Esophagus muscularis mucosa (tissue), 4 donors: ENCODE measurements around the gene ATP10B. TPM values are rescaled to one million over a fixed set of nuclear protein-coding genes. Genes with fewer than 3 reads are reported as not detected.
A peak's percentile ranks its signal among the peaks of the same experiment; 100 is the strongest.

Experiments used
- DNase-seq: peaks from one replicate; pipeline ENCODE4 v3.0.0-alpha.2; 2017; ENCODE audit errors: extremely low spot score
- H3K27ac ChIP-seq, 4 donors: fragments of 200-600 bp; sonication (generic); replicated peaks in 1 of 4; 1 replicate in 3 of 4; 2 replicates in 1 of 4; pipeline ENCODE4 v1.5.1; 2016 to 2019; ENCODE audit warnings: mild to moderate bottlenecking in 1 of 4
- H3K27me3 ChIP-seq, 4 donors: fragments of 200-600 bp; sonication (generic); one replicate each; pipeline versions ENCODE4 v1.5.1 to v1.6.0; 2016 to 2019
- H3K36me3 ChIP-seq, 4 donors: fragments of 200-600 bp; sonication (generic); one replicate each; pipeline ENCODE4 v1.5.1; 2016 to 2019
- H3K4me1 ChIP-seq, 4 donors: fragments of 200-600 bp; sonication (generic); one replicate each; pipeline ENCODE4 v1.5.1; 2016 to 2019
- H3K4me3 ChIP-seq, 4 donors: fragments of 200-600 bp; sonication (generic); 1 replicate in 2 of 4; 2 replicates in 2 of 4; pipeline ENCODE4 v1.5.1; 2016 to 2019; ENCODE audit warnings: mild to moderate bottlenecking in 4 of 4, moderate library complexity in 1 of 4
- H3K9me3 ChIP-seq, 4 donors: fragments of 200-600 bp; sonication (generic); 1 replicate in 3 of 4; 2 replicates in 1 of 4; pipeline ENCODE4 v1.5.1; 2016 to 2019
- CTCF ChIP-seq, 3 experiments: fragments of 200-600 bp in 2 of 3; fragments of 450-650 bp in 1 of 3; sonication (generic) in 2 of 3; IDR thresholded peaks; one replicate each; pipeline ENCODE4 v1.5.1; 2017 to 2019; ENCODE audit warnings: antibody characterized with exemption in 3 of 3, mild to moderate bottlenecking in 2 of 3, moderate library complexity in 1 of 3
- EP300 ChIP-seq: sonication (generic); formaldehyde crosslinking; IDR thresholded peaks from one replicate; pipeline ENCODE4 v1.6.1; 2017; ENCODE audit warnings: antibody characterized with exemption
- POLR2A ChIP-seq: fragments of 450-650 bp; IDR thresholded peaks from one replicate; pipeline ENCODE4 v1.6.1; 2017; ENCODE audit warnings: antibody characterized with exemption, moderate library complexity, mild to moderate bottlenecking, low read depth
- POLR2AphosphoS5 ChIP-seq, 2 donors: sonication (generic); formaldehyde crosslinking; IDR thresholded peaks; one replicate each; pipeline ENCODE4 v1.6.1; 2017; ENCODE audit warnings: antibody characterized with exemption in 2 of 2
- WGBS: methylation state at CpG from one replicate; pipeline ENCODE4 v1.1.5; 2018; 5-methylcytosine and 5-hydroxymethylcytosine counted together
- intact Hi-C: fragments of 100-400 bp; cut with DNase I; formaldehyde crosslinking; loops from one replicate; pipeline ENCODE4 v1.15.1; 2023
- total RNA-seq, 4 donors: library from RNA; depleted of rRNA; stranded (reverse); fragments of >200 nt; gene quantifications; one replicate each; pipeline versions ENCODE4 v1.1.0 to v1.2.1, GENCODE V29; 2016

ATP10B gene
- total RNA-seq, 4 donors from 2014 or later, result 0.42 to 1.1 (median 0.79) TPM

- Histone ChIP-seq H3K27ac (no peak overlapping the region), H3K27me3 (peaks cover 0 to 8% (median 0%) of the 10 kb centered on the region in 4 donors), H3K9me3 (no peaks in the 10 kb centered on the region), H3K4me3 (no peak overlapping the region), H3K36me3 (no peaks in the 10 kb centered on the region), H3K4me1 (no peaks in the 10 kb centered on the region)
- 64% methylated on average over 4 of the region's 4 CpGs for WGBS
- TF ChIP-seq EP300 (no peak), CTCF (IDR thresholded peaks at IDR 0.05) (no peak), POLR2AphosphoS5 (IDR thresholded peaks at IDR 0.05) (no peak), POLR2A (no peak)
- DNase-seq, result peak; percentile 21
- intact Hi-C loops, result no loop called here
Observed at GRCh38 chr5:160548949-160549645, 302.9 kb downstream of the ATP10B start.

GRCh38 chr5:160547872-160548271 is 304.1 kb downstream of the ATP10B start:
- Histone ChIP-seq H3K4me3 (no peak overlapping the region), H3K36me3 (no peaks in the 10 kb centered on the region), H3K9me3 (no peaks in the 10 kb centered on the region), H3K27me3 (peaks cover 0 to 8% (median 0%) of the 10 kb centered on the region in 4 donors), H3K27ac (no peak overlapping the region), H3K4me1 (no peaks in the 10 kb centered on the region)
- WGBS, result 80% methylated on average over 1 of the region's 1 CpG
- peak; percentile 29 for DNase-seq
- no peak for TF ChIP-seq EP300
- no peak for TF ChIP-seq POLR2A
- intact Hi-C loops, result no loop called here

GRCh38 chr5:160547061-160547460 is 304.9 kb downstream of the ATP10B start:
- Histone ChIP-seq H3K27me3 (peaks cover 0 to 8% (median 0%) of the 10 kb centered on the region in 4 donors), H3K27ac (no peak overlapping the region), H3K9me3 (no peaks in the 10 kb centered on the region), H3K36me3 (no peaks in the 10 kb centered on the region), H3K4me1 (no peaks in the 10 kb centered on the region), H3K4me3 (no peak overlapping the region)
- DNase-seq, result no peak
- no peak for TF ChIP-seq CTCF (IDR thresholded peaks at IDR 0.05)
- TF ChIP-seq EP300, result no peak
- no peak for TF ChIP-seq POLR2A
- TF ChIP-seq POLR2AphosphoS5 (IDR thresholded peaks at IDR 0.05), result no peak
- intact Hi-C loops, result no loop called here
- 98% methylated on average over 2 of the region's 2 CpGs for WGBS

- TF ChIP-seq POLR2A (no peak), CTCF (IDR thresholded peaks at IDR 0.05) (no peak), EP300 (no peak), POLR2AphosphoS5 (IDR thresholded peaks at IDR 0.05) (no peak)
- no peaks in the 10 kb centered on the region for H3K36me3 ChIP-seq
- H3K27ac ChIP-seq, result no peak overlapping the region
- DNase-seq, result no peak
- H3K27me3 ChIP-seq, result peaks cover 0 to 8% (median 0%) of the 10 kb centered on the region in 4 donors
- intact Hi-C loops, result no loop called here
- no peaks in the 10 kb centered on the region for H3K4me1 ChIP-seq
- H3K4me3 ChIP-seq, result no peak overlapping the region
- H3K9me3 ChIP-seq, result no peaks in the 10 kb centered on the region
- WGBS, result 91% methylated on average over 1 of the region's 1 CpG
Observed at GRCh38 chr5:160545832-160546231, 306.2 kb downstream of the ATP10B start.

GRCh38 chr5:160543395-160543794 is 308.6 kb downstream of the ATP10B start:
- TF ChIP-seq CTCF (IDR thresholded peaks at IDR 0.05), result no peak
- TF ChIP-seq POLR2A, result no peak
- TF ChIP-seq EP300, result no peak
- no peak overlapping the region for H3K27ac ChIP-seq
- no peaks in the 10 kb centered on the region for H3K9me3 ChIP-seq
- intact Hi-C loops, result no loop called here
- H3K4me3 ChIP-seq, result no peak overlapping the region
- peaks cover 0 to 9% (median 0%) of the 10 kb centered on the region in 4 donors for H3K27me3 ChIP-seq
- H3K36me3 ChIP-seq, result no peaks in the 10 kb centered on the region
- H3K4me1 ChIP-seq, result no peaks in the 10 kb centered on the region
- no peak for DNase-seq
- WGBS, result 77% methylated on average over 1 of the region's 1 CpG
